Heart right ventricle (tissue), 16 donors: Measurements from ENCODE around the gene GPHA2. TPM values are rescaled to one million over a fixed set of nuclear protein-coding genes. Genes with fewer than 3 reads are reported as not detected.

Source experiments
- ATAC-seq, 8 donors: fragments of 200-7000 bp; cut with Tn5 transposase; one replicate each; pipeline ENCODE4 v1.9.1; 2020; ENCODE audit warnings: mild to moderate bottlenecking in 8 of 8, moderate library complexity in 8 of 8, moderate number of reproducible peaks in 1 of 8
- DNase-seq, 2 donors: peaks; one replicate each; pipeline ENCODE4 v3.0.0-alpha.2; 2020
- H3K27ac ChIP-seq, 10 donors: fragments of 200-600 bp; sonication (generic) in 2 of 10; one replicate each; pipeline versions ENCODE4 v1.5.0 to v1.8.0; 2020 to 2022; ENCODE audit warnings: mild to moderate bottlenecking in 3 of 10
- H3K27me3 ChIP-seq, 7 donors: fragments of 200-600 bp; one replicate each; pipeline ENCODE4 v1.8.0; 2021 to 2022; ENCODE audit warnings: mild to moderate bottlenecking in 2 of 7
- H3K36me3 ChIP-seq, 9 donors: fragments of 200-600 bp; sonication (generic) in 1 of 9; one replicate each; pipeline versions ENCODE4 v1.5.0 to v1.8.0; 2020 to 2022; ENCODE audit warnings: mild to moderate bottlenecking in 2 of 9
- H3K4me1 ChIP-seq, 9 donors: fragments of 200-600 bp; sonication (generic) in 1 of 9; one replicate each; pipeline versions ENCODE4 v1.5.0 to v1.8.0; 2020 to 2022; ENCODE audit warnings: mild to moderate bottlenecking in 4 of 9
- H3K4me3 ChIP-seq, 10 donors: fragments of 200-600 bp; sonication (generic) in 2 of 10; one replicate each; pipeline versions ENCODE4 v1.5.0 to v1.8.0; 2020 to 2022; ENCODE audit warnings: mild to moderate bottlenecking in 7 of 10, moderate library complexity in 2 of 10
- H3K9me3 ChIP-seq, 11 donors: fragments of 200-600 bp in 10 of 11; sonication (generic) in 2 of 11; one replicate each; pipeline versions ENCODE4 v1.5.0 to v1.8.0; 2013 to 2022; ENCODE audit warnings: mild to moderate bottlenecking in 2 of 11, control low read depth in 1 of 11, moderate library complexity in 1 of 11
- CTCF ChIP-seq, 9 donors: fragments of 200-600 bp; sonication (generic) in 2 of 9; IDR thresholded peaks; one replicate each; pipeline versions ENCODE4 v1.5.0 to v1.8.0; 2021 to 2022; ENCODE audit warnings: antibody characterized with exemption in 9 of 9, mild to moderate bottlenecking in 5 of 9, moderate library complexity in 1 of 9
- WGBS, 2 donors: extraction: QIAGEN DNeasy Blood & Tissue Kit; methylation state at CpG; one replicate each; pipeline ENCODE4 v1.1.7; 2013; ENCODE audit warnings: inconsistent platforms in 1 of 2; 5-methylcytosine and 5-hydroxymethylcytosine counted together
- intact Hi-C, 10 donors: fragments of 100-400 bp; cut with DNase I; formaldehyde crosslinking; loops; one replicate each; pipeline versions ENCODE4 v1.11.1 to v1.14.2; 2022
- polyA plus RNA-seq, 2 donors: library from polyadenylated mRNA; stranded (reverse); fragments of 200-250 nt; gene quantifications; one replicate each; pipeline ENCODE4 v1.2.3, GENCODE V29; 2013
- total RNA-seq, 10 donors: library from RNA; stranded (reverse); fragmentation: NEBNext Ultra II Directional in 3 of 10; extraction: Animal tissue kit (Norgen Biotek cat#: 25700) in 3 of 10; gene quantifications; one replicate each; pipeline versions ENCODE4 v1.2.1 to v1.2.4, GENCODE V29; 2021 to 2023
- donor health status: Arrhythmogenic right ventricular cardiomyopathy.
- donor health status: ischemic (EF 13 %, LVEDD 7.1; RV severe dilation, severe dysfunction).
- donor health status: healthy with polysubstance abuse.
- donor health status: DM: no; HTN: yes; CAD: no.
- donor health status: DM: no; HTN: no; CAD: no.
- donor health status: ischemic (EF 25% LVEDD 6.9; RV normal size, moderate dysfunction).
- donor health status: ischemic (EF 25% LVEDD 5.7; RV mildly dilated, moderate dysfunction).
- donor health status: healthy.
- donor health status: DM: yes; HTN: yes; CAD: no.
- donor health status: Ischemic cardiomyopathy.
- donor health status: ischemic (EF 35%, LVEDD 5.7; RV mildly dilated, moderate dysfunction).
- donor health status: nonischemic (EF 11% LVEDD 7.7; RV severe dilation, severe dysfunction).
- donor health status: DM: yes; HTN: yes; CAD: no.
- donor health status: PGD.
- donor health status: ischemic (EF 29% LVEDD 5.4; RV normal size, mild dysfunction).
- donor health status: nonischemic (EF 23%, LVEDD 6.1; RV moderate dilation, normal function).

Gene GPHA2
- total and polyA plus RNA-seq, 12 donors: not detected

DNA sequence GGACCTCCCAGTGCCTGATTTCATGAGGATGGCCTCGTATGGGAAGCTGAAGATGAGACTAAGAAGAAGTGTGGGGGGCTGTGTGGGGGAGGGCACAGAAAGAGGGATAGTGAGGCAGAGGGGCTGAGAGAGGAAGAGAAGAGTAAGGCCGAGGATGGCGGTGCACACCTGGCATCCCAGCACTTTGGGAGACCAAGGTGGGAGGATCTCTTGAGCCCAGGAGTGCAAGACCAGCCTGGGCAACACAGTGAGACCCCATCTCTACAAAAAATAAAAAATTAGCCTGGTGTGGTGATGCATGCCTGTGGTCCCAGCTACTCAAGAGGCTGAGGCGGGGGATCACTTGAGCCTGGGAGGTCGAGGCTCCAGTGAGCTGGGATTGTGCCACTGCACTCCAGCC lies 43.8 kb downstream of the GPHA2 start:
- Histone ChIP-seq H3K36me3 (peaks cover 0 to 25% (median 0%) of the 10 kb centered on the region in 9 donors), H3K27ac (peak overlapping the region in 7 of 10 donors; percentile 34 to 77 (median 68)), H3K9me3 (no peaks in the 10 kb centered on the region), H3K4me3 (no peak overlapping the region), H3K27me3 (no peaks in the 10 kb centered on the region), H3K4me1 (peaks cover 15 to 60% (median 45%) of the 10 kb centered on the region in 9 donors)
- no peak for ATAC-seq
- intact Hi-C loops: loop anchor here in 5 of 10 donors (1.0 to 10.0 kb wide), 3 partner anchors 44 to 107 kb away; no protein-coding TSS in a partner anchor
- WGBS, 2 donors: 80 to 81% methylated on average over 5 of the region's 5 CpGs
- no peak for TF ChIP-seq CTCF (IDR thresholded peaks at IDR 0.05)
- no peak for DNase-seq

GRCh38 chr11:64891215-64891848 lies 44.4 kb downstream of the GPHA2 start:
- Histone ChIP-seq H3K4me3 (no peak overlapping the region), H3K27ac (peak overlapping the region in 4 of 10 donors; percentile 68 to 77 (median 72)), H3K9me3 (no peaks in the 10 kb centered on the region), H3K36me3 (peaks cover 0 to 20% (median 0%) of the 10 kb centered on the region in 9 donors), H3K27me3 (no peaks in the 10 kb centered on the region), H3K4me1 (peaks cover 15 to 60% (median 46%) of the 10 kb centered on the region in 9 donors)
- no peak for TF ChIP-seq CTCF (IDR thresholded peaks at IDR 0.05)
- ATAC-seq: no peak
- intact Hi-C loops: loop anchor here in 4 of 10 donors (5.0 to 10.0 kb wide), 2 partner anchors 44 to 107 kb away; no protein-coding TSS in a partner anchor
- no peak for DNase-seq
- 90 to 93% methylated on average over 25 of the region's 25 CpGs for WGBS, 2 donors

DNA sequence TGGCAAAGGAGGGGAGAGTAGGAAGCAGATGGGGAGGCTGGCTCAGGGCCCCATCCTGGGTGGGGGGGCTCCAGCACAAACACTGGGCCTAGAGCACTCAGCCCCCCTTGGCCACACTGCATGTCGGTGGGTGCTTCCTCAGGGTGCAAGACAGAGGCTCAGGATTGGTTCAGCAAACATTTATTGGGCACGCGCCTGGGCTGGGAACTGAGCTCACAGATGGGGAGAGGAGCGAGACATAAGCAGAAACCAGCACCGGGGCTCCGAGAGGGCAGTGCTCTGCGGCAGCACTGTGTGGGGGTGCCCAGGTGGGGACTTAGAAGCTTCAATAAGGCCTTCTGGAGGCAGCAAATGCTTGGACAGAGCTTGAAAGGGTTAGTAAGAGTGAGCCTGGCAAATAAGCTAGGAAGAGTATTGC lies 45.2 kb downstream of the GPHA2 start:
- intact Hi-C loops: loop anchor here in 4 of 10 donors (5.0 to 10.0 kb wide), 2 partner anchors 43 to 106 kb away; no protein-coding TSS in a partner anchor
- H3K4me3 ChIP-seq: no peak overlapping the region
- peak overlapping the region in 3 of 10 donors; percentile 19 to 48 (median 31) for H3K27ac ChIP-seq
- no peaks in the 10 kb centered on the region for H3K27me3 ChIP-seq
- H3K4me1 ChIP-seq: peaks cover 15 to 60% (median 46%) of the 10 kb centered on the region in 9 donors
- H3K36me3 ChIP-seq: peaks cover 0 to 12% (median 0%) of the 10 kb centered on the region in 9 donors
- TF ChIP-seq CTCF (IDR thresholded peaks at IDR 0.05): no peak
- WGBS, 2 donors: 90 to 93% methylated on average over 7 of the region's 7 CpGs
- no peaks in the 10 kb centered on the region for H3K9me3 ChIP-seq
- no peak for ATAC-seq
- no peak for DNase-seq

GRCh38 chr11:64888729-64889511 lies 46.8 kb downstream of the GPHA2 start:
- no peak for ATAC-seq
- Histone ChIP-seq H3K27me3 (no peaks in the 10 kb centered on the region), H3K9me3 (no peaks in the 10 kb centered on the region), H3K27ac (peak overlapping the region in 2 of 10 donors; percentile 64 to 77), H3K36me3 (no peaks in the 10 kb centered on the region), H3K4me3 (no peak overlapping the region), H3K4me1 (peaks cover 9 to 54% (median 37%) of the 10 kb centered on the region in 9 donors)
- DNase-seq: no peak
- intact Hi-C loops: loop anchor here in 2 of 10 donors (2.0 to 10.0 kb wide), 2 partner anchors 40 to 1106 kb away; no protein-coding TSS in a partner anchor
- WGBS, 2 donors: 59 to 60% methylated on average over 9 of the region's 9 CpGs
- TF ChIP-seq CTCF (IDR thresholded peaks at IDR 0.05): no peak
